Osteocyte (in vitro differentiated cells): ENCODE data around the gene GPRIN2. TPM values are rescaled to one million over a fixed set of nuclear protein-coding genes. Genes with fewer than 3 reads are reported as not detected.

Experiments used
- DNase-seq: peaks from one replicate; pipeline ENCODE4 v3.0.0; 2021; ENCODE audit warnings: mixed read lengths; ENCODE audit not compliant: unreplicated experiment; ENCODE audit errors: extremely low spot score
- H3K27ac Mint-ChIP-seq: one replicate; pipeline ENCODE4 v1.8.0; 2021; ENCODE audit warnings: mild to moderate bottlenecking, mixed read lengths; ENCODE audit not compliant: unreplicated experiment
- H3K27me3 Mint-ChIP-seq: one replicate; pipeline ENCODE4 v1.8.0; 2021; ENCODE audit warnings: mixed read lengths; ENCODE audit not compliant: unreplicated experiment
- H3K36me3 Mint-ChIP-seq: one replicate; pipeline ENCODE4 v1.8.0; 2021; ENCODE audit warnings: mixed read lengths; ENCODE audit not compliant: unreplicated experiment
- H3K4me1 Mint-ChIP-seq: one replicate; pipeline ENCODE4 v1.8.0; 2021; ENCODE audit warnings: mixed read lengths; ENCODE audit not compliant: unreplicated experiment
- H3K4me3 Mint-ChIP-seq: one replicate; pipeline ENCODE4 v1.8.0; 2021; ENCODE audit warnings: mild to moderate bottlenecking, moderate library complexity, mixed read lengths; ENCODE audit not compliant: unreplicated experiment
- H3K9me3 Mint-ChIP-seq: one replicate; pipeline ENCODE4 v1.8.0; 2021; ENCODE audit warnings: mixed read lengths; ENCODE audit not compliant: unreplicated experiment
- total RNA-seq: library from RNA; stranded (reverse); gene quantifications from 2 replicates; pipeline ENCODE4 v1.2.1, GENCODE V29; 2021
- TF ChIP-seq, protein P1 (sequence below): fragments of 200-600 bp; sonication (generic); IDR thresholded peaks from 2 replicates; pipeline ENCODE4 v1.5.0; 2021; ENCODE audit warnings: antibody characterized with exemption, mild to moderate bottlenecking, moderate library complexity

The GPRIN2 gene
- total RNA-seq, 1 donor from 2014 or later, result 2.5 TPM

DNA sequence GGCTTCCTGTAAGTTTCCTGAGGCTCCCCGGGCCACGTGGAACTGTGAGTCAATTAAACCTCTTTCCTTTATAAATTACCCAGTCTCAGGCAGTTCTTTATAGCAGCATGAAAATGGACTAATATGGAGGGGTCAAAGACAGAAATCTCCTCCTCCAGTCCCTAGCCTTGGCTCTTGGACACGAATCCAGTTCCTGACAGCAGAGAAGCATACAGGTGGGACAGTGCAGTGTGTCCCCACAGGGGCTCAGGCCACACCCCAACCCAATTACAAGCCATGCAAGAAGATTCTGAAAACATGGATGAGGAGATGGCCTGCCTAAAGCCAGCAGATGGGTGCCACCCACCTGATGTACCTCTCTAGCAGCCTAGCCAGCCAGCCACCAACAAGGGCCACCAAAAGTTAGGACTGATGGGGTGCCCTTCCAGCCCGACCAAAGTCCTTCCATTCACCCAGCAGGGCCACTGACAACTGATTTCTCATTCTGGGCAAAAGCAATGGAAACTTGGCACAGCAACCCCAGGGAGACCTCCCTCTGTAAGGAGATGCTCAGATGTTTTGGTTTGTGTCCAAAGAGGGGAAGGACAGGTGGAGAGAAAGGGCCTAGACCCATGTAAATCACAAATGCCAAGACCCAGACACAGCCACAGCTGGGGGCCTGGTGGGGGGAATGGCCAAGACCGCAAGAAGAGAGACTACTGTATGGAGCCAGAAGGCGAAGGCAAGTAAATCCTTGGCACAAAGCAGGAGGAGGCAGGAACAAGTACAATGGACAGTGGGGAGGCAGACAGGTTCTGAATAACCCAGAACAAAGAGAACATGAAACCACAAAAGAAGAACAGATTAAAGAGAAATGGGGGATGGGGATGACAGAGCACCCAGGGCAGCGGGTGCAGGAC lies 13.6 kb downstream of the GPRIN2 start:
- no peaks in the 10 kb centered on the region for H3K9me3 Mint-ChIP-seq
- no peaks in the 10 kb centered on the region for H3K27me3 Mint-ChIP-seq
- H3K27ac Mint-ChIP-seq, result no peak overlapping the region
- DNase-seq, result no peak
- no peak overlapping the region for H3K4me3 Mint-ChIP-seq
- peaks cover 27% of the 10 kb centered on the region for H3K4me1 Mint-ChIP-seq
- H3K36me3 Mint-ChIP-seq, result no peaks in the 10 kb centered on the region
- TF ChIP-seq, protein P1, sequence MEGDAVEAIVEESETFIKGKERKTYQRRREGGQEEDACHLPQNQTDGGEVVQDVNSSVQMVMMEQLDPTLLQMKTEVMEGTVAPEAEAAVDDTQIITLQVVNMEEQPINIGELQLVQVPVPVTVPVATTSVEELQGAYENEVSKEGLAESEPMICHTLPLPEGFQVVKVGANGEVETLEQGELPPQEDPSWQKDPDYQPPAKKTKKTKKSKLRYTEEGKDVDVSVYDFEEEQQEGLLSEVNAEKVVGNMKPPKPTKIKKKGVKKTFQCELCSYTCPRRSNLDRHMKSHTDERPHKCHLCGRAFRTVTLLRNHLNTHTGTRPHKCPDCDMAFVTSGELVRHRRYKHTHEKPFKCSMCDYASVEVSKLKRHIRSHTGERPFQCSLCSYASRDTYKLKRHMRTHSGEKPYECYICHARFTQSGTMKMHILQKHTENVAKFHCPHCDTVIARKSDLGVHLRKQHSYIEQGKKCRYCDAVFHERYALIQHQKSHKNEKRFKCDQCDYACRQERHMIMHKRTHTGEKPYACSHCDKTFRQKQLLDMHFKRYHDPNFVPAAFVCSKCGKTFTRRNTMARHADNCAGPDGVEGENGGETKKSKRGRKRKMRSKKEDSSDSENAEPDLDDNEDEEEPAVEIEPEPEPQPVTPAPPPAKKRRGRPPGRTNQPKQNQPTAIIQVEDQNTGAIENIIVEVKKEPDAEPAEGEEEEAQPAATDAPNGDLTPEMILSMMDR, result no peak

DNA sequence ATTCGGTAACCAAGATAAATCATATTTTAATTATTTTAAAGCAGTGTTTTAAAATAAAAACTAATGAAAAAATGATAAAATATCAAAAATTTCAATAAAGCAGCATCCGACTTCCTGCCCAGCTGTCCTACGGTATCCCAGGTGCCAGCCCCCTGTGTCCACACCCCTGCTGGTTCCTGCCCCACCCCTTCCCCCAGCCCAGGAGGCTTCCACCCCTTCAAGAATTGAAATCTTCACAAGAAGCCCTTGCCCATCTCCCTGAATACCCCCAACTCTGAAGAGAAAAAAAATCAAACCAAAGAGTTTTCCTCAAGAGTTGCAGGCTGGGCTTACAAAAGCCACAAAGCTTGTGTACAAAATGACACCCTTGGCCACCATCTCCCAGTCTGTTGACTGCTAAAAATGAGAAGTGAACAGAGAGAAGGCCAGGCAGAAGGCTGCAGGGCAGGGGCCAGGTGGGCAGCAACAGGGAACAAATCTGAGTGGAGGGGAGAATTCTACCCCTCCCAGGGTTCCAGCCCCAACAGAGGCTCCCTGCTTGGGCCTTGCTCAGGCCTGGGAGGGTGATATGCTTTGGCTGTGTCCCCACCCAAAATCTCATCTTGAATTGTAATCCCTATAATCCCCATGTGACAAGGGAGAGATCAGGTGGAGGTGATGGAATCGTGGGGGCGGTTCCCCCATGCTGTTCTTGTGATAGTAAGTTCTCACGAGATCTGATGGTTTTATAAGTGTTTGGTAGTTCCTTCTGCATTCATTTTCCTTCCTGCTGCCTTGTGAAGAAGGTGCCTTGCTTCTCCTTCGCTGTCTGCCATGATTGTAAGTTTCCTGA lies 14.5 kb downstream of the GPRIN2 start:
- Mint-ChIP-seq H3K4me1 (peaks cover 32% of the 10 kb centered on the region), H3K27me3 (no peaks in the 10 kb centered on the region), H3K9me3 (no peaks in the 10 kb centered on the region), H3K36me3 (no peaks in the 10 kb centered on the region), H3K27ac (no peak overlapping the region), H3K4me3 (no peak overlapping the region)
- no peak for DNase-seq
- TF ChIP-seq, protein P1, result no peak

DNA sequence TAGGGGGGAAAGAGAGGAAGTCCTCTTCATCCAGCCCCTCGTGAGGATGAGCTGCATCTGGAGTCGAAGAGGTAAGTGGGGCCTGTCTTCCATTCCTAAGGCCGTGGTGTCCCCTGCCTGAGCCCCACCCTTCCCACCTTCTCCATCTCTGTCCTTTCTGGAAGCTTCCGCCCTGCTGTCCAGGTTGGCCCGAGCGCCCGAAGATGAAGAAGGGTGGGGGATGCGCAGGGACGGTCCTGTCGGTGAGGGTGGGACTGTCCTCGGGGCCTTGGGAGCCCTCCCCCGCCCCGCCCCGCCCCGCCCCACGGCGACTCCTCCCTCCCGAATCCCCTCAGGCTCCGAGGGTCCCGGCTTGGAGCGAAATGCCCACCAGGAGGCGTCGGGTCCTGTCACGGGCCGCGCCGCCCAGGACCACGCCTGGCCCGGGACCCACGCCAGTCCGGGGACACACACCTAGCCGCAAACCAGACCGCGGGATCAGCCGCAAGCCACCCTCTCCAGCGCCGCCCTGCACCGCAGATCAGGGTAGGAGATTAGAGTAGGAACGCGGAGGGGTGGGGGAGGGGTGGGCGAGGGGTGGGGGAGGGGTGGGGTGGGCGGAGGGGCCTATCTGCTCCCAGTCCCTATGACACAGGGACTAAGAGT lies 15.3 kb downstream of the GPRIN2 start:
- DNase-seq, result no peak
- Mint-ChIP-seq H3K9me3 (no peaks in the 10 kb centered on the region), H3K27me3 (no peaks in the 10 kb centered on the region), H3K4me1 (peaks cover 32% of the 10 kb centered on the region), H3K36me3 (no peaks in the 10 kb centered on the region), H3K4me3 (peak overlapping the region; percentile 43), H3K27ac (peak overlapping the region; percentile 97)
- TF ChIP-seq, protein P1, result peak; percentile 30

DNA sequence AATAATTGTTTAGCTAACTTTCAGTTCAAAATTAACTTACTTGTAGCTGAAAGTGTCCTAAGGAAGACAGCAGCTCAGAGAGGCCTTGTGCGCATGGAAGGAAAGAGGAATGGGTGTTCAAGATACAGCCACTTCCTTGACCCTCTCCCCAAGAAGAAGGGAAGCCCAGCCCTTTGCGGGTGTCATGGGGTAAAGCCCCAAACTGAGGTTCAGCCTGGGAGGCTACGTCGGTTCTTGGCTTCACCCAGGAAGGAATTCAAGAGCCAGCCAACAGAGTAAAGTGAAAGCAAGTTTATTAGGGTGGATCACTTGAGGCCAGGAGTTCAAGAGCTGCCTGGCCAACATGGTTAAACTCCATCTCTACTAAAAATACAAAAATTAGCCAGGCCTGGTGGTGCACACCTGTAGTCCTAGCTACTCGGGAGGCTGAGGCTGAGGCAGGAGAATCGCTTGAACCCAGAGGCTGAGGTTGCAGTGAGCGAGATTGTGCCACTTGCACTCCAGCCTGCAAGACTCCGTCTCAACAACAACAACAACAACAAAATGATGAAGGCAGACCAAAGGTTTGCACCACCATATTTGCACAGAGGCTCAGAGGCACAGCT lies 15.9 kb downstream of the GPRIN2 start:
- no peaks in the 10 kb centered on the region for H3K36me3 Mint-ChIP-seq
- H3K9me3 Mint-ChIP-seq, result no peaks in the 10 kb centered on the region
- peak overlapping the region; percentile 97 for H3K27ac Mint-ChIP-seq
- H3K4me3 Mint-ChIP-seq, result peak overlapping the region; percentile 43
- no peak for DNase-seq
- no peaks in the 10 kb centered on the region for H3K27me3 Mint-ChIP-seq
- TF ChIP-seq, protein P1, result no peak
- peaks cover 32% of the 10 kb centered on the region for H3K4me1 Mint-ChIP-seq
